K562 (cell line): Measurements from ENCODE around the gene PRRT1. TPM values are rescaled to one million over a fixed set of nuclear protein-coding genes. Genes with fewer than 3 reads are reported as not detected.

Source experiments
- BDP1 ChIP-seq: IDR thresholded peaks from 3 replicates; pipeline ENCODE4 v1.6.1; 2011; ENCODE audit not compliant: insufficient read length, insufficient read depth
- CTCFL ChIP-seq: IDR thresholded peaks from 2 replicates; pipeline ENCODE4 v1.6.1; 2011; ENCODE audit warnings: borderline replicate concordance, low read depth, mild to moderate bottlenecking, moderate library complexity, low read length; ENCODE audit not compliant: insufficient read depth, poor library complexity, severe bottlenecking
- HMG20A ChIP-seq: fragments of 450-650 bp; formaldehyde crosslinking; conservative IDR thresholded peaks from 2 replicates; pipeline ENCODE4 v1.4.0; 2020; ENCODE audit warnings: mild to moderate bottlenecking, mixed read lengths
- HMG20B ChIP-seq: fragments of 250-450 bp; sonication (Bioruptor Pico); IDR thresholded peaks from 2 replicates; pipeline ENCODE4 v1.5.0; 2021; ENCODE audit warnings: mild to moderate bottlenecking
- JUND ChIP-seq, 2 experiments: IDR thresholded peaks; 2 replicates in 1 of 2; 3 replicates in 1 of 2; pipeline ENCODE4 v1.6.1; 2011; ENCODE audit warnings: borderline replicate concordance in 2 of 2, low read depth in 2 of 2, low read length in 2 of 2, improper control_type of control experiment in 1 of 2, missing biosample characterization in 1 of 2, missing genetic modification characterization in 1 of 2, missing genetic modification reagents in 1 of 2
- KLF6 ChIP-seq: fragments of 250-450 bp; sonication (Bioruptor Pico); IDR thresholded peaks from 2 replicates; pipeline ENCODE4 v1.4.0; 2020; ENCODE audit warnings: mild to moderate bottlenecking, moderate library complexity, borderline replicate concordance
- MAFK ChIP-seq: IDR thresholded peaks from 2 replicates; pipeline ENCODE4 v1.6.1; 2011; ENCODE audit warnings: low read length, improper control_type of control experiment
- POLR2G ChIP-seq: fragments of 200-400 bp; formaldehyde crosslinking; IDR thresholded peaks from 2 replicates; pipeline ENCODE4 v1.6.1; 2017; ENCODE audit warnings: low read depth, mild to moderate bottlenecking, antibody characterized with exemption, low read length, moderate library complexity
- RBFOX2 ChIP-seq: fragments of 200-400 bp; formaldehyde crosslinking; IDR thresholded peaks from 2 replicates; pipeline ENCODE4 v1.6.1; 2017; ENCODE audit warnings: low read depth, mild to moderate bottlenecking, low read length, moderate library complexity
- TFE3 ChIP-seq: fragments of 450-650 bp; formaldehyde crosslinking; IDR thresholded peaks from 2 replicates; pipeline ENCODE4 v1.4.0; 2020; ENCODE audit warnings: mild to moderate bottlenecking, mixed read lengths
- USF2 ChIP-seq: sonication (generic); formaldehyde crosslinking; IDR thresholded peaks from 2 replicates; pipeline ENCODE4 v1.5.0; 2020; ENCODE audit warnings: missing genetic modification reagents
- ZBTB2 ChIP-seq: fragments of 450-650 bp; IDR thresholded peaks from 2 replicates; pipeline ENCODE4 v1.6.1; 2016; ENCODE audit warnings: antibody characterized with exemption
- ZMIZ1 ChIP-seq, 2 experiments: fragments of 150-350 bp in 1 of 2; IDR thresholded peaks; 2 replicates each; pipeline ENCODE4 v1.6.1; 2012 to 2016; ENCODE audit warnings: low read depth in 2 of 2, low read length in 2 of 2, mild to moderate bottlenecking in 1 of 2, moderate library complexity in 1 of 2
- ZNF23 ChIP-seq: fragments of 250-450 bp; sonication (Bioruptor Pico); IDR thresholded peaks from 2 replicates; pipeline ENCODE4 v1.4.0; 2020; ENCODE audit warnings: mild to moderate bottlenecking
- ZNF354B ChIP-seq: fragments of 250-450 bp; sonication (Bioruptor Pico); IDR thresholded peaks from 2 replicates; pipeline ENCODE4 v1.4.0; 2020
- ZNF583 ChIP-seq: fragments of 250-450 bp; sonication (Bioruptor Pico); IDR thresholded peaks from 2 replicates; pipeline ENCODE4 v1.4.0; 2020
- ZNF76 ChIP-seq: fragments of 250-450 bp; sonication (Bioruptor Pico); IDR thresholded peaks from 2 replicates; pipeline ENCODE4 v1.4.0; 2020; ENCODE audit warnings: mild to moderate bottlenecking, moderate library complexity, borderline replicate concordance
- polyA plus RNA-seq, 8 experiments: library from polyadenylated mRNA; depleted of rRNA in 4 of 8; stranded (reverse) in 5 of 8; unstranded in 3 of 8; fragments of >200 nt; fragmentation: Nextera tagmentation in 2 of 8; fragmentation: Illumina TruSeq in 1 of 8; extraction: Ambion mirVana in 2 of 8; extraction: Trizol in 1 of 8; gene quantifications; 2 replicates each; pipeline versions ENCODE4 v1.2.1 to v1.2.3, GENCODE V29; 2011 to 2014; ENCODE audit warnings: inconsistent platforms in 1 of 8, missing spikeins in 1 of 8
- total RNA-seq, 7 experiments: library from RNA; depleted of rRNA in 6 of 7; stranded (reverse); fragments of >200 nt in 6 of 7; fragmentation: Illumina TruSeq in 2 of 7; extraction: Trizol in 2 of 7; gene quantifications; 2 replicates each; pipeline versions ENCODE4 v1.2.1 to v1.2.3, GENCODE V29; 2011 to 2021; ENCODE audit warnings: low replicate concordance in 1 of 7

The PRRT1 gene
- total and polyA plus RNA-seq, 9 of the 15 experiments (the other 6 are each of a cell fraction or from before 2014, with no cell fraction given), result 0.14 to 3.5 (median 0.41) TPM

- TF ChIP-seq RBFOX2 (no peak; the same call in 1 of the 2 replicates), ZNF583 (no peak), HMG20A (CRISPR knock-in tag) (no peak), USF2 (CRISPR knock-in tag) (no peak), ZNF354B (CRISPR knock-in tag) (no peak), KLF6 (CRISPR knock-in tag) (0 out of 2 replicates have a peak, but pooled peaks have one; percentile 63), TFE3 (CRISPR knock-in tag) (0 out of 2 replicates have a peak, but pooled peaks have one; percentile 3), ZMIZ1 (IDR thresholded peaks at IDR 0.05; ENCODE audit: low read depth in 2 of 2, low read length in 2 of 2) (0 out of 4 replicates have a peak, but pooled peaks of 1 of the 2 experiments have one; percentile 10), MAFK (no peak), ZNF23 (CRISPR knock-in tag) (no peak), CTCFL (no peak), JUND (IDR thresholded peaks at IDR 0.05; ENCODE audit: borderline replicate concordance, low read depth, low read length) (no peak; the same call in 1 of the 2 replicates), JUND (tag; IDR thresholded peaks at IDR 0.05; ENCODE audit: borderline replicate concordance, low read depth, low read length) (no peak), POLR2G (no peak), HMG20B (CRISPR knock-in tag) (no peak), BDP1 (no peak), ZNF76 (no peak), ZBTB2 (peak; percentile 42; the same call in 1 of the 2 replicates)
These were observed 25.5 kb upstream of the PRRT1 start (continued) for GRCh38 chr6:32177183-32177787.
